Measurements from ENCODE around the gene NKAIN2.

Gene NKAIN2

DNA sequence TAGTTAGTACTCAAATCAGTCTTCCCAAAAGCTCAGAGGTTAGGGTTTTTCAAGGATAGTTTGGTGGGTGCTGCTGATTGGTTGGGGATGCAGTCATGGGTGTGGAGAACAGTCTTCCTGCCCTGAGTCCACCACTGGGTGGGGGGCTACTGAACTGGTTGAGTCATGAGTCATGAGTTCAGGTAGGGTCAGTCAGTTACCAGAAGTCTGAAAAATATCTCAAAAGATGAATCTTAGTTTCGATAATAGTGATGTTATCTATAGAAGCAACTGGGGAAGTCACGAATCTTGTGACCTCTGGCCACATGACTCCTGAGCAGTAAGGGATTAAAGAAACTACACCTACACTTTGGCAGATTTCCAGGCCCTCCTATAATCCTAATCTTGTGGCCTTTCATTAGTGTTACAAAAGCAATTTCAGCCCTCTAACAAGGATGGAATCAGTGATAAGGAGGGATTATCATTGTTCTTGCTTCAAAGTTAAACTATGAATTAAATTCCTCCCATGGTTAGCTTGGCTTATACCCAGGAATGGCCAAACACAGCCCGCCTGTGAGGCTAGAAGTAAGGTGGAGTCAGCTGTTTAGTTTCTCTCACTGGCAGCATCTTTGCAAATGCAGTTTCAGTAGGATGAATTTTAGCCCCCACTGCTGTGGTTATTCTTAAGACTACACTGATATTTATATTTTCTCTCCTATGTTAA, 33.3 kb upstream of the NKAIN2 start:
- H3K36me3 ChIP-seq, result no peaks in the 10 kb centered on the region
- TF ChIP-seq, protein P1, sequence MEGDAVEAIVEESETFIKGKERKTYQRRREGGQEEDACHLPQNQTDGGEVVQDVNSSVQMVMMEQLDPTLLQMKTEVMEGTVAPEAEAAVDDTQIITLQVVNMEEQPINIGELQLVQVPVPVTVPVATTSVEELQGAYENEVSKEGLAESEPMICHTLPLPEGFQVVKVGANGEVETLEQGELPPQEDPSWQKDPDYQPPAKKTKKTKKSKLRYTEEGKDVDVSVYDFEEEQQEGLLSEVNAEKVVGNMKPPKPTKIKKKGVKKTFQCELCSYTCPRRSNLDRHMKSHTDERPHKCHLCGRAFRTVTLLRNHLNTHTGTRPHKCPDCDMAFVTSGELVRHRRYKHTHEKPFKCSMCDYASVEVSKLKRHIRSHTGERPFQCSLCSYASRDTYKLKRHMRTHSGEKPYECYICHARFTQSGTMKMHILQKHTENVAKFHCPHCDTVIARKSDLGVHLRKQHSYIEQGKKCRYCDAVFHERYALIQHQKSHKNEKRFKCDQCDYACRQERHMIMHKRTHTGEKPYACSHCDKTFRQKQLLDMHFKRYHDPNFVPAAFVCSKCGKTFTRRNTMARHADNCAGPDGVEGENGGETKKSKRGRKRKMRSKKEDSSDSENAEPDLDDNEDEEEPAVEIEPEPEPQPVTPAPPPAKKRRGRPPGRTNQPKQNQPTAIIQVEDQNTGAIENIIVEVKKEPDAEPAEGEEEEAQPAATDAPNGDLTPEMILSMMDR (IDR thresholded peaks at IDR 0.05; ENCODE audit: low read depth, low read length), result no peak
- no peaks in the 10 kb centered on the region for H3K4me1 ChIP-seq
- H3K27me3 ChIP-seq, result no peaks in the 10 kb centered on the region
- no peak overlapping the region for H3K4me3 ChIP-seq (ENCODE audit: low read depth, low read length)
- no peak for DNase-seq
- H3K9me3 ChIP-seq, result no peaks in the 10 kb centered on the region

DNA sequence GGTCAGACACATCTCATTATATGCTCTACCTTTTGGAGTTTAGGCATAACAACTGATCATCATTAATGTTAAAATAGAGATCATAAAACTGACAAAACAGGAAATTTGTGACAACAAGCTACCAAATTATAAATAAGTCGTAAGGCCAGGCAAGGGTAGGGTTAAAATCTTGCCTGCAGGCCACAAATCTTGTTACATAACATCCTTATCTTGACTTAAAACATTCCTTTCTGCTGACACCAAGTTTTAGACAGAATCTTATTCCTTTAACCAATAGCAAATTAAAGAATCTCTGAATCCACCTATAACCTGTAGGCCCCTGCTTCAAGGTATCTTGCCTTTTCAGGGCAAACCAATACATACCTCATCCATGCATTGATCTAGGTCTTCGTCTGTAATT, 32.5 kb upstream of the NKAIN2 start:
- no peaks in the 10 kb centered on the region for H3K9me3 ChIP-seq
- no peak overlapping the region for H3K4me3 ChIP-seq (ENCODE audit: low read depth, low read length)
- TF ChIP-seq, protein P1 (IDR thresholded peaks at IDR 0.05; ENCODE audit: low read depth, low read length), result no peak
- no peak for DNase-seq
- no peaks in the 10 kb centered on the region for H3K36me3 ChIP-seq
- no peaks in the 10 kb centered on the region for H3K4me1 ChIP-seq
- H3K27me3 ChIP-seq, result no peaks in the 10 kb centered on the region

DNA sequence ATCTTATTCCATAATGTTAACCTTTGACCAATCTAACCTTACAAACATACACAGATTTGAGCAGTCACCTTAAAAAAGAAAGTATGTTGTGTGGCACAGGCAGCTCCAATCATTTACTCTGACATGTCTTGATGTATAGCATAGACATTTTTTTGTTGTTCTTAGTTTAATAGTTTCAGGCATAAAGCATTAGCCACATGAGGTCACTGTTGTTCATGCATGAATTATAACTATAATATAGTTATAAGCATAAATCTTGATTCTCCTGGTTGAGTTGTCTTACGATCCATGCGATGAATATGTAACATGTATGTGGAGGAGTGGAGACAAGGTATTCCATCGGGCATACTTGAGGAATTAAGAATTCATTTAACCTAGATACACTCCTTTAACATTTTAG, 26.1 kb upstream of the NKAIN2 start:
- no peak for DNase-seq
- TF ChIP-seq, protein P1 (IDR thresholded peaks at IDR 0.05; ENCODE audit: low read depth, low read length), result no peak
- Histone ChIP-seq H3K27me3 (no peaks in the 10 kb centered on the region), H3K4me3 (ENCODE audit: low read depth, low read length) (no peak overlapping the region), H3K36me3 (no peaks in the 10 kb centered on the region), H3K9me3 (no peaks in the 10 kb centered on the region), H3K4me1 (no peaks in the 10 kb centered on the region)

DNA sequence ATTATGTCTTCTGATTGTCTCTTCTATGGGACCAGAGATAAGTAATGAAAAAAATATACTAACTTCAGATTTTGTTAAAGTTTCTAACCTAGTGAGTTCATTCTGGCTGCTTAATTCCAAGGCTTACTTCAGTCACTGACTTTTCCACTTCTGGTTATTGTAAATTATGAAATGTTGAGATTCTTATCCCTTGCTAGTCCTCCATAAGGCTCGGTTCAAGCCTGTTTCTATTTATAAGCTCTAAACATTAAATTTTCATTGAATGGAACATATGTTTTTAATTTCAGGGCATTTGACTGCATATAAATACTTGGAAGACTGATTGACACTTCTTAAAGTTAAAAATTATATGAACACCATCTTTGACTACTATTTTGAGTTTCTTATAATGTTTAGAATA, 23.6 kb upstream of the NKAIN2 start:
- H3K4me1 ChIP-seq, result no peaks in the 10 kb centered on the region
- no peak overlapping the region for H3K4me3 ChIP-seq (ENCODE audit: low read depth, low read length)
- no peaks in the 10 kb centered on the region for H3K27me3 ChIP-seq
- H3K36me3 ChIP-seq, result no peaks in the 10 kb centered on the region
- H3K9me3 ChIP-seq, result no peaks in the 10 kb centered on the region
- TF ChIP-seq, protein P1 (IDR thresholded peaks at IDR 0.05; ENCODE audit: low read depth, low read length), result no peak
- no peak for DNase-seq

DNA sequence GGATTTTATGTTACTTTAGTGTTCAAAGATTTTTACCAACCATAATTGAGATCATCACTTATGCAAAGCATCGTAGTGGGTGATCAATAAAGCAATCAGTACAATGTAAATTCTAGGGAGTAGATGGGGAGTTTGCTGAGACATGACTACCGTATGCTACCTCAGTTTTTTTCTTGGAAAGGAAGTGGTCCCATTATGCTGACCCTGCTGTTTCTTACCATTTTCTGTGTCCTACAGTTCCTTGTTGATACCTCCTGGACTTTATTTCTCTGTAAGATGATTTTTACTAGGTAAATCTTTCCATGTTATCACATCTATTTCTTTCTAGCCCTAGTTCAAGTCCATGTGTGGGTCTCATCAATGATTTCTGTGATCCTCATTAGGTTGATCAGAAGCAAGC, 19.3 kb upstream of the NKAIN2 start:
- DNase-seq, result no peak
- no peaks in the 10 kb centered on the region for H3K36me3 ChIP-seq
- H3K27me3 ChIP-seq, result no peaks in the 10 kb centered on the region
- TF ChIP-seq, protein P1 (IDR thresholded peaks at IDR 0.05; ENCODE audit: low read depth, low read length), result no peak
- H3K4me3 ChIP-seq (ENCODE audit: low read depth, low read length), result no peak overlapping the region
- no peaks in the 10 kb centered on the region for H3K9me3 ChIP-seq
- no peaks in the 10 kb centered on the region for H3K4me1 ChIP-seq

DNA sequence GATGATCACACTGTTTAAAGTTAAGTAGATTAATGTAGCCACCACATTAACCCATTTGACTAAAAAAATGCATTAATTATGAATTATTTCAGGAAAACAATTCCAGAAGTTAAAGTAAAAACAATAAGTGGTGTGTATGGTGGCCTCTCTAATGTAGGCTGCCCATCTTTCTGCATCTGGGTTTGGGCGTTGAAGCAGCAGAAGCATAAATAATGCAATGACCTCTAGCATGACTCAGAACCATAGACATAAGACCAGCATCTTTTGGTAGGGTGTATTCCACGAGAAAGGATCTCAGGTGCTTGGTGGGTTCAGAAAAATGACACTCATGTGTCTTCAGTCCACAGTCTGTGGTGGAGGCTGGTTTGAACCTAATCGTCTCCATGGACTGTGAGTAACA, 18.6 kb upstream of the NKAIN2 start:
- Histone ChIP-seq H3K4me1 (no peaks in the 10 kb centered on the region), H3K4me3 (ENCODE audit: low read depth, low read length) (no peak overlapping the region), H3K36me3 (no peaks in the 10 kb centered on the region), H3K9me3 (no peaks in the 10 kb centered on the region), H3K27me3 (no peaks in the 10 kb centered on the region)
- no peak for DNase-seq
- TF ChIP-seq, protein P1 (IDR thresholded peaks at IDR 0.05; ENCODE audit: low read depth, low read length), result no peak
